HCT116 (cell line): ENCODE measurements around the gene TIMM29. TPM values are rescaled to one million over a fixed set of nuclear protein-coding genes. Genes with fewer than 3 reads are reported as not detected.

Source experiments
- ATAC-seq: fragments of 200-7000 bp; cut with Tn5 transposase; 2 replicates; pipeline ENCODE4 v1.9.1; 2020; ENCODE audit warnings: mild to moderate bottlenecking, moderate library complexity
- BruUV-seq: library from RNA; stranded (reverse); fragments of 400-500 nt; replicated peaks from 2 replicates; lab custom pipeline; 2021; lab: Mats Ljungman, UMichigan
- CTCF ChIA-PET: fragments of 300-600 bp; sonication (Branson Sonifier 250); formaldehyde crosslinking; loops from one replicate; lab custom pipeline; 2021; ENCODE audit warnings: antibody characterized with exemption; lab: Charles Lee
- POLR2A ChIA-PET: fragments of 300-600, 350-600 bp; sonication (Branson Sonifier 250); formaldehyde crosslinking; loops from one replicate; lab custom pipeline; 2021; ENCODE audit warnings: antibody characterized with exemption; lab: Charles Lee
- RAD21 ChIA-PET, 2 experiments: fragments of 300-600 bp; sonication (Branson Sonifier 250); formaldehyde crosslinking; loops; one replicate each; lab custom pipeline; 2023; ENCODE audit warnings: low total read pairs in 2 of 2; ENCODE audit not compliant: uncharacterized antibody in 2 of 2, unreplicated experiment in 2 of 2, low non-redundant PET in 1 of 2; lab: Charles Lee
- DNase-seq: peaks from one replicate; pipeline ENCODE4 v3.0.0-alpha.2; 2010; ENCODE audit warnings: low read depth, low spot score
- H2AFZ ChIP-seq: fragments of 200-600 bp; shearing (Covaris generic), sonication (generic); 2 replicates; pipeline ENCODE4 v1.6.1; 2017; ENCODE audit warnings: low read depth, mixed run types, mixed read lengths, antibody characterized with exemption, low read length; ENCODE audit not compliant: poor library complexity, severe bottlenecking
- H3K27ac ChIP-seq: 2 replicates; pipeline ENCODE4 v1.5.1; 2012; ENCODE audit warnings: low read depth, low read length
- H3K27me3 ChIP-seq: fragments of 200-600 bp; sonication (generic); 2 replicates; pipeline ENCODE4 v1.6.1; 2016; ENCODE audit warnings: mixed run types, low read length, mixed read lengths; ENCODE audit not compliant: insufficient read depth
- H3K36me3 ChIP-seq, 2 experiments: fragments of 200-500 bp in 1 of 2; fragments of 200-600 bp in 1 of 2; sonication (Bioruptor generic) in 1 of 2; sonication (generic) in 1 of 2; 2 replicates each; pipeline versions ENCODE4 v1.5.1 to v1.6.1; 2014 to 2016; ENCODE audit warnings: low read length in 2 of 2, inconsistent platforms in 1 of 2, mixed read lengths in 1 of 2, mixed run types in 1 of 2; ENCODE audit not compliant: insufficient read depth in 2 of 2, control insufficient read depth in 1 of 2
- H3K4me1 ChIP-seq, 2 experiments: fragments of 200-600 bp in 1 of 2; sonication (generic) in 1 of 2; 2 replicates each; pipeline versions ENCODE4 v1.5.1 to v1.6.1; 2012 to 2017; ENCODE audit warnings: low read length in 2 of 2, inconsistent platforms in 1 of 2, mild to moderate bottlenecking in 1 of 2, mixed read lengths in 1 of 2, mixed run types in 1 of 2, moderate library complexity in 1 of 2; ENCODE audit not compliant: insufficient read depth in 2 of 2, control insufficient read depth in 1 of 2
- H3K4me2 ChIP-seq: fragments of 200-600 bp; sonication (generic); 2 replicates; pipeline ENCODE4 v1.6.1; 2017; ENCODE audit warnings: mixed run types, low read length, mixed read lengths
- H3K4me3 ChIP-seq, 2 experiments: fragments of 200-600 bp in 1 of 2; sonication (generic) in 1 of 2; replicated peaks in 1 of 2; 2 replicates each; pipeline ENCODE4 v1.5.1; 2011 to 2016; ENCODE audit warnings: low read length in 2 of 2, control low read depth in 1 of 2, low read depth in 1 of 2, mild to moderate bottlenecking in 1 of 2, mixed read lengths in 1 of 2, mixed run types in 1 of 2
- H3K79me2 ChIP-seq: fragments of 200-600 bp; sonication (generic); 2 replicates; pipeline ENCODE4 v1.6.1; 2017; ENCODE audit warnings: mild to moderate bottlenecking, mixed run types, low read length, moderate library complexity, mixed read lengths; ENCODE audit not compliant: insufficient read depth
- H3K9ac ChIP-seq: fragments of 200-600 bp; sonication (generic); 2 replicates; pipeline ENCODE4 v1.6.1; 2016; ENCODE audit warnings: low read length, mixed read lengths
- H3K9me2 ChIP-seq: fragments of 200-600 bp; sonication (generic), shearing (Covaris generic); 2 replicates; pipeline ENCODE4 v1.6.1; 2017; ENCODE audit warnings: mixed run types, mild to moderate bottlenecking, moderate library complexity; ENCODE audit not compliant: insufficient read depth
- H3K9me3 ChIP-seq, 2 experiments: fragments of 200-500 bp in 1 of 2; fragments of 200-600 bp in 1 of 2; sonication (Bioruptor generic) in 1 of 2; sonication (generic) in 1 of 2; 2 replicates each; pipeline ENCODE4 v1.6.1; 2014 to 2017; ENCODE audit warnings: low read length in 2 of 2, mixed read lengths in 2 of 2, inconsistent platforms in 1 of 2, low read depth in 1 of 2, mild to moderate bottlenecking in 1 of 2, mixed run types in 1 of 2, moderate library complexity in 1 of 2; ENCODE audit not compliant: control insufficient read depth in 1 of 2, insufficient read depth in 1 of 2
- H4K20me1 ChIP-seq: fragments of 200-600 bp; sonication (generic), shearing (Covaris generic); 2 replicates; pipeline ENCODE4 v1.6.1; 2017; ENCODE audit warnings: mixed run types, mild to moderate bottlenecking, moderate library complexity; ENCODE audit not compliant: insufficient read depth
- ATF3 ChIP-seq: IDR thresholded peaks from 2 replicates; pipeline ENCODE4 v1.6.1; 2012
- CEBPB ChIP-seq: IDR thresholded peaks from 2 replicates; pipeline ENCODE4 v1.6.1; 2012; ENCODE audit warnings: low read depth
- EGR1 ChIP-seq: IDR thresholded peaks from 2 replicates; pipeline ENCODE4 v1.6.1; 2012; ENCODE audit warnings: low read depth
- EZH2 ChIP-seq: fragments of 200-600 bp; sonication (generic); IDR thresholded peaks from 2 replicates; pipeline ENCODE4 v1.6.1; 2017; ENCODE audit warnings: antibody characterized with exemption, mixed run types
- FOSL1 ChIP-seq: IDR thresholded peaks from 2 replicates; pipeline ENCODE4 v1.6.1; 2012; ENCODE audit warnings: low read depth
- POLR2A ChIP-seq: IDR thresholded peaks from 2 replicates; pipeline ENCODE4 v1.7.0; 2011; ENCODE audit warnings: borderline replicate concordance; ENCODE audit not compliant: insufficient read depth, insufficient read length; ENCODE audit errors: extremely low read depth
- POLR2AphosphoS5 ChIP-seq: IDR thresholded peaks from 2 replicates; pipeline ENCODE4 v1.6.1; 2011; ENCODE audit warnings: mild to moderate bottlenecking, low read depth, low read length, moderate library complexity
- SRF ChIP-seq: IDR thresholded peaks from 2 replicates; pipeline ENCODE4 v1.6.1; 2012; ENCODE audit warnings: low read depth
- TCF7L2 ChIP-seq: IDR thresholded peaks from 2 replicates; pipeline ENCODE4 v1.7.0; 2011; ENCODE audit warnings: borderline replicate concordance, inconsistent platforms; ENCODE audit not compliant: insufficient read depth, insufficient read length; ENCODE audit errors: extremely low read depth
- YY1 ChIP-seq: IDR thresholded peaks from 2 replicates; pipeline ENCODE4 v1.6.1; 2011; ENCODE audit warnings: low read length, low read depth, moderate library complexity, mild to moderate bottlenecking; ENCODE audit not compliant: insufficient replicate concordance; ENCODE audit errors: extremely low read depth
- ZNF274 ChIP-seq: fragments of 200-500 bp; sonication (Bioruptor generic); IDR thresholded peaks from 2 replicates; pipeline ENCODE4 v1.6.1; 2014; ENCODE audit warnings: mild to moderate bottlenecking, low read depth, low read length, inconsistent platforms
- intact Hi-C: fragments of 100-400 bp; cut with micrococcal nuclease; formaldehyde crosslinking; loops from 2 replicates; pipeline ENCODE4 v1.10.0; 2022
- total RNA-seq: library from RNA; stranded (reverse); gene quantifications from one replicate; pipeline ENCODE4 v1.2.1, GENCODE V29; 2021; ENCODE audit not compliant: unreplicated experiment
- TF ChIP-seq, protein P1 (sequence below): IDR thresholded peaks from 2 replicates; pipeline ENCODE4 v1.6.1; 2012; ENCODE audit warnings: low read depth
- TF ChIP-seq, protein P2 (sequence below): IDR thresholded peaks from 2 replicates; pipeline ENCODE4 v1.6.1; 2011; ENCODE audit warnings: mild to moderate bottlenecking, low read length, moderate library complexity; ENCODE audit not compliant: insufficient replicate concordance; ENCODE audit errors: extremely low read depth

Gene TIMM29
- total RNA-seq, 1 experiment from 2014 or later: 20.3 TPM

DNA sequence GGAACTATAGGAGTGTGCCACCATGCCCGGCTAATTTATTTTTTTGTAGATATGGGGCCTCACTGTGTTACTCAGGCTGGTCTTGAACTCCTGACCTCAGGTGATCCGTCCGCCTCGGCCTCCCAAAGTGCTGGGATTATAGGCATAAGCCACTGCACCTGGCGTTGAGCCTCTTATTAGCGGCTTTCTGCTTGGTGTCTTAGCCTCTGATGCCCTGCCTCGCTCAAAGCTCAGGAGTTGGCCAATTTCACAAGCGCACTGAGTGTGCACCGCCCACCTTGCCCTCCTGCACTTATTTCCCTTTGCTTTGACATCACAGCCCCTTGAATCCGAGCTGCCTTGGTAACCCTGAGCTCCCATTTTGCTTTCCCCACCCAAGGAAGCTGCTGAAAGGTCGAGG is 10.3 kb upstream of the TIMM29 start (continued):
- TF ChIP-seq, protein P1, sequence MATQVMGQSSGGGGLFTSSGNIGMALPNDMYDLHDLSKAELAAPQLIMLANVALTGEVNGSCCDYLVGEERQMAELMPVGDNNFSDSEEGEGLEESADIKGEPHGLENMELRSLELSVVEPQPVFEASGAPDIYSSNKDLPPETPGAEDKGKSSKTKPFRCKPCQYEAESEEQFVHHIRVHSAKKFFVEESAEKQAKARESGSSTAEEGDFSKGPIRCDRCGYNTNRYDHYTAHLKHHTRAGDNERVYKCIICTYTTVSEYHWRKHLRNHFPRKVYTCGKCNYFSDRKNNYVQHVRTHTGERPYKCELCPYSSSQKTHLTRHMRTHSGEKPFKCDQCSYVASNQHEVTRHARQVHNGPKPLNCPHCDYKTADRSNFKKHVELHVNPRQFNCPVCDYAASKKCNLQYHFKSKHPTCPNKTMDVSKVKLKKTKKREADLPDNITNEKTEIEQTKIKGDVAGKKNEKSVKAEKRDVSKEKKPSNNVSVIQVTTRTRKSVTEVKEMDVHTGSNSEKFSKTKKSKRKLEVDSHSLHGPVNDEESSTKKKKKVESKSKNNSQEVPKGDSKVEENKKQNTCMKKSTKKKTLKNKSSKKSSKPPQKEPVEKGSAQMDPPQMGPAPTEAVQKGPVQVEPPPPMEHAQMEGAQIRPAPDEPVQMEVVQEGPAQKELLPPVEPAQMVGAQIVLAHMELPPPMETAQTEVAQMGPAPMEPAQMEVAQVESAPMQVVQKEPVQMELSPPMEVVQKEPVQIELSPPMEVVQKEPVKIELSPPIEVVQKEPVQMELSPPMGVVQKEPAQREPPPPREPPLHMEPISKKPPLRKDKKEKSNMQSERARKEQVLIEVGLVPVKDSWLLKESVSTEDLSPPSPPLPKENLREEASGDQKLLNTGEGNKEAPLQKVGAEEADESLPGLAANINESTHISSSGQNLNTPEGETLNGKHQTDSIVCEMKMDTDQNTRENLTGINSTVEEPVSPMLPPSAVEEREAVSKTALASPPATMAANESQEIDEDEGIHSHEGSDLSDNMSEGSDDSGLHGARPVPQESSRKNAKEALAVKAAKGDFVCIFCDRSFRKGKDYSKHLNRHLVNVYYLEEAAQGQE: no peak
- TF ChIP-seq ATF3 (no peak), POLR2AphosphoS5 (no peak), POLR2A (no peak)
- TF ChIP-seq, protein P2, sequence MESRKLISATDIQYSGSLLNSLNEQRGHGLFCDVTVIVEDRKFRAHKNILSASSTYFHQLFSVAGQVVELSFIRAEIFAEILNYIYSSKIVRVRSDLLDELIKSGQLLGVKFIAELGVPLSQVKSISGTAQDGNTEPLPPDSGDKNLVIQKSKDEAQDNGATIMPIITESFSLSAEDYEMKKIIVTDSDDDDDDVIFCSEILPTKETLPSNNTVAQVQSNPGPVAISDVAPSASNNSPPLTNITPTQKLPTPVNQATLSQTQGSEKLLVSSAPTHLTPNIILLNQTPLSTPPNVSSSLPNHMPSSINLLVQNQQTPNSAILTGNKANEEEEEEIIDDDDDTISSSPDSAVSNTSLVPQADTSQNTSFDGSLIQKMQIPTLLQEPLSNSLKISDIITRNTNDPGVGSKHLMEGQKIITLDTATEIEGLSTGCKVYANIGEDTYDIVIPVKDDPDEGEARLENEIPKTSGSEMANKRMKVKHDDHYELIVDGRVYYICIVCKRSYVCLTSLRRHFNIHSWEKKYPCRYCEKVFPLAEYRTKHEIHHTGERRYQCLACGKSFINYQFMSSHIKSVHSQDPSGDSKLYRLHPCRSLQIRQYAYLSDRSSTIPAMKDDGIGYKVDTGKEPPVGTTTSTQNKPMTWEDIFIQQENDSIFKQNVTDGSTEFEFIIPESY: no peak

GRCh38 chr19:10919352-10920287 is 9.0 kb upstream of the TIMM29 start:
- no peaks in the 10 kb centered on the region for H3K27me3 ChIP-seq
- H3K27ac ChIP-seq: no peak overlapping the region
- intact Hi-C loops: no loop called here
- H3K4me2 ChIP-seq: no peak overlapping the region
- no peak overlapping the region for H3K4me3 ChIP-seq
- no peaks in the 10 kb centered on the region for H3K79me2 ChIP-seq
- peaks cover 0 to 14% of the 10 kb centered on the region in 2 experiments; a peak in 2 of 4 replicates for H3K4me1 ChIP-seq
- DNase-seq (no peak), ATAC-seq (no peak)
- CTCF ChIA-PET: no interaction called here
- no peaks in the 10 kb centered on the region for H3K9me3 ChIP-seq
- no peak overlapping the region for H2AFZ ChIP-seq
- POLR2A ChIA-PET: no interaction called here
- H3K36me3 ChIP-seq: peaks cover 15 to 26% of the 10 kb centered on the region in 2 experiments
- no peaks in the 10 kb centered on the region for H4K20me1 ChIP-seq
- H3K9ac ChIP-seq: no peak overlapping the region
- H3K9me2 ChIP-seq: no peaks in the 10 kb centered on the region
- BruUV-seq: no TSS peak
- RAD21 ChIA-PET: no interaction called here
- TF ChIP-seq ZNF274 (no peak), FOSL1 (no peak), EGR1 (no peak), YY1 (no peak), CEBPB (no peak), TCF7L2 (no peak), EZH2 (no peak), POLR2A (no peak), SRF (no peak)
- TF ChIP-seq, protein P1: no peak
